ENCODE data around the gene CCDC85C. TPM values are rescaled to one million over a fixed set of nuclear protein-coding genes. Genes with fewer than 3 reads are reported as not detected.

CCDC85C gene
- polyA plus RNA-seq, 1 experiment = 7.2 TPM

GRCh38 chr14:99451234-99451633 lies 152.8 kb downstream of the CCDC85C start:
- Histone ChIP-seq H3K27ac (ENCODE audit: low read depth, low read length) (no peak overlapping the region), H3K4me3 (ENCODE audit: low read depth, low read length) (no peak overlapping the region), H3K27me3 (ENCODE audit: control insufficient read depth, insufficient read depth, low read length) (no peaks in the 10 kb centered on the region), H3K9me3 (ENCODE audit: control insufficient read depth, insufficient read depth, low read length) (no peaks in the 10 kb centered on the region)
- ChIA-PET POLR2A (no interaction called here), CTCF (interaction anchor here (1.2 to 1.7 kb wide), 2 partner anchors 35 to 58 kb away, joined by 5 to 7 read pairs; no protein-coding TSS in a partner anchor)
- no peak for TF ChIP-seq CTCF (IDR thresholded peaks at IDR 0.05; ENCODE audit: low read depth, low read length)
- no peak for DNase-seq (ENCODE audit: low read depth, low spot score)

GRCh38 chr14:99450266-99450665 lies 153.7 kb downstream of the CCDC85C start:
- DNase-seq (ENCODE audit: low read depth, low spot score) = no peak
- Histone ChIP-seq H3K9me3 (ENCODE audit: control insufficient read depth, insufficient read depth, low read length) (no peaks in the 10 kb centered on the region), H3K27ac (ENCODE audit: low read depth, low read length) (no peak overlapping the region), H3K27me3 (ENCODE audit: control insufficient read depth, insufficient read depth, low read length) (no peaks in the 10 kb centered on the region), H3K4me3 (ENCODE audit: low read depth, low read length) (no peak overlapping the region)
- ChIA-PET CTCF (interaction anchor here (1.2 to 1.7 kb wide), 2 partner anchors 34 to 57 kb away, joined by 5 to 7 read pairs; no protein-coding TSS in a partner anchor), POLR2A (no interaction called here)
- TF ChIP-seq CTCF (IDR thresholded peaks at IDR 0.05; ENCODE audit: low read depth, low read length) = no peak

Small RNA genes lying within 50 kb of the gene (small RNA-seq; reads per million reads assigned to genes)
- gene RF00019 (ENCODE audit: insufficient read length, low read depth) = not detected

Other genes with a start within 250 kb of the CCDC85C start
- 23.7 and 25.0 TPM in 2 replicates for gene SETD3, start 123.3 kb downstream of the CCDC85C start, polyA plus RNA-seq (2011; rRNA removed)
- 18.9 and 33.4 TPM in 2 replicates for gene CCNK, start 122.8 kb downstream of the CCDC85C start, polyA plus RNA-seq (2011; rRNA removed)
- gene HHIPL1, start 40.9 kb upstream of the CCDC85C start, polyA plus RNA-seq (2011; rRNA removed) = 1.1 and 1.2 TPM in 2 replicates
- gene CYP46A1, start 80.1 kb upstream of the CCDC85C start, polyA plus RNA-seq (2011; rRNA removed) = 0.07 and 0.14 TPM in 2 replicates
- 37.7 and 44.6 TPM in 2 replicates for gene EML1, start 189.2 kb upstream of the CCDC85C start, polyA plus RNA-seq (2011; rRNA removed)

All from AG04450 (cell line).